Activated effector memory CD4-positive, alpha-beta T cell treated with Interleukin-2 at 50 U/mL for 16 hours (primary cell): Measurements from ENCODE around the gene ICAM5.
"Not testable (repeated sequence)": the region's sequence is repeated elsewhere in the genome, so short reads cannot be mapped to it uniquely, and the experiment has no call there.

Experiments used
- DNase-seq: peaks from one replicate; pipeline ENCODE4 v3.0.0-alpha.2; 2020

Gene ICAM5

GRCh38 chr19:10270616-10271394 is 18.9 kb upstream of the ICAM5 start, which contains the start of gene ICAM1:
Gene ICAM1, plus strand, starts transcription at chr19:10271120. Its CDS starts 40 bp downstream, at chr19:10271160.
- DNase-seq: peak; percentile 61

GRCh38 chr19:10271543-10272086 is 18.1 kb upstream of the ICAM5 start:
- no peak for DNase-seq

- no peak for DNase-seq
These were observed 15.2 kb upstream of the ICAM5 start for GRCh38 chr19:10274589-10274988.

GRCh38 chr19:10277795-10278589 is 11.8 kb upstream of the ICAM5 start:
- DNase-seq: no peak

- no peak for DNase-seq
These were observed 10.8 kb upstream of the ICAM5 start for GRCh38 chr19:10278935-10279334.

GRCh38 chr19:10279737-10280442 is 9.9 kb upstream of the ICAM5 start:
- DNase-seq: no peak

- not testable (repeated sequence) for DNase-seq
These were observed 7.7 kb upstream of the ICAM5 start for GRCh38 chr19:10282043-10282442.

GRCh38 chr19:10283301-10284064 is 6.3 kb upstream of the ICAM5 start:
- DNase-seq: no peak

- DNase-seq: no peak
These were observed 5.4 kb upstream of the ICAM5 start for GRCh38 chr19:10284065-10284959.

- DNase-seq: no peak
These were observed 4.8 kb upstream of the ICAM5 start for GRCh38 chr19:10284960-10285278.

- DNase-seq: no peak
These were observed 4.4 kb upstream of the ICAM5 start for GRCh38 chr19:10285393-10285792.

- DNase-seq: no peak
These were observed 2.7 kb upstream of the ICAM5 start, which contains the start of gene ICAM4 for GRCh38 chr19:10286803-10287737. Gene ICAM4, plus strand, starts transcription at chr19:10286955. Its CDS starts 58 bp downstream, at chr19:10287013.

GRCh38 chr19:10288662-10289166 is 1.0 kb upstream of the ICAM5 start:
- no peak for DNase-seq

GRCh38 chr19:10289167-10289835 is 451 bp upstream of the ICAM5 start:
- DNase-seq: peak; percentile 46

GRCh38 chr19:10290357-10290875 is 664 bp downstream of the ICAM5 start:
- DNase-seq: no peak

- no peak for DNase-seq
These were observed 1.3 kb downstream of the ICAM5 start for GRCh38 chr19:10290876-10291553.

- DNase-seq: no peak
These were observed 1.9 kb downstream of the ICAM5 start for GRCh38 chr19:10291554-10292205.
